Uterus (tissue), 2 donors: Measurements from ENCODE around the gene HIRA.

Source experiments
- CTCF ChIP-seq, 4 experiments: fragments of 200-600 bp in 2 of 4; fragments of 450-650 bp in 2 of 4; sonication (generic) in 2 of 4; IDR thresholded peaks; one replicate each; pipeline ENCODE4 v1.5.1; 2016 to 2019; ENCODE audit warnings: antibody characterized with exemption in 4 of 4, mild to moderate bottlenecking in 2 of 4, moderate library complexity in 1 of 4
- POLR2A ChIP-seq, 2 donors: fragments of 450-650 bp; IDR thresholded peaks; one replicate each; pipeline ENCODE4 v1.6.1; 2016; ENCODE audit warnings: antibody characterized with exemption in 2 of 2, mild to moderate bottlenecking in 1 of 2, moderate library complexity in 1 of 2

GRCh38 chr22:19450363-19451175 is 19.0 kb upstream of the HIRA start:
- TF ChIP-seq CTCF (IDR thresholded peaks at IDR 0.05) (no peak), POLR2A (IDR thresholded peaks at IDR 0.05) (no peak)
